WI38 (cell line): ENCODE data around the gene PLCG2.

ENCODE experiments used
- H3K4me3 ChIP-seq: 2 replicates; pipeline ENCODE4 v1.5.1; 2011; ENCODE audit warnings: low read depth, mild to moderate bottlenecking, control low read depth, low read length
- CTCF ChIP-seq: IDR thresholded peaks from 2 replicates; pipeline ENCODE4 v1.5.1; 2012; ENCODE audit warnings: low read depth, mild to moderate bottlenecking, control low read depth, low read length

Gene PLCG2

GRCh38 chr16:81936209-81937000, 157.3 kb downstream of the PLCG2 start:
- H3K4me3 ChIP-seq, result no peak overlapping the region
- TF ChIP-seq CTCF, result no peak

GRCh38 chr16:81937305-81938038, 158.4 kb downstream of the PLCG2 start:
- TF ChIP-seq CTCF, result no peak
- H3K4me3 ChIP-seq, result no peak overlapping the region

- no peak overlapping the region for H3K4me3 ChIP-seq
- TF ChIP-seq CTCF, result no peak
Measured at GRCh38 chr16:81938326-81939163, 159.5 kb downstream of the PLCG2 start.

- no peak for TF ChIP-seq CTCF
Measured at GRCh38 chr16:81939164-81940056, 160.3 kb downstream of the PLCG2 start.

GRCh38 chr16:81940781-81941560, 161.9 kb downstream of the PLCG2 start:
- peak; percentile 29; the same call in 1 of the 2 replicates for TF ChIP-seq CTCF
- no peak overlapping the region for H3K4me3 ChIP-seq

More at GRCh38 chr16:81939164-81940056, 160.3 kb downstream of the PLCG2 start:
- H3K4me3 ChIP-seq, result no peak overlapping the region
